Measurements from ENCODE around the gene GRIN3A. TPM values are rescaled to one million over a fixed set of nuclear protein-coding genes. Genes with fewer than 3 reads are reported as not detected.

Gene GRIN3A
- total RNA-seq, 1 donor from 2014 or later = 0.35 TPM

DNA sequence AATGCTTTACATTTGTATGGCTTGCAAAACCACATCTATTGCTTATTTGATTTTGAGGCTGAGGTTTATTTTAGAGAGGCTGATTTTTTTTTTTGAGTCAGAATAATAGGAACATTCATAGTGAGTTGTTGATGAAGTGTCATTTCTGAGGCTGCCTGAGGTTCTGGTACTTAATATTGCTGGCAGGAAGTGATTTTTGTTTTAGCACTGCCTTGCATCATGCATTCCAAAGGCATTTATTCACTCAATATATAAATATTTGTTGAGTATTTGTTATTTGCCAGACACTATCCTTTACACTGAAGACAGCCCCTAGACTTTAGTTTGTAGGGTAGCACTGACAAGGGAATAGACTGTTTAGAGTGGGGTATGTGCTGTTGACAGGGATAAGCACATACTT, 202.1 kb downstream of the GRIN3A start:
- Mint-ChIP-seq H3K4me3 (peak overlapping the region; percentile 14), H3K27ac (ENCODE audit: unreplicated experiment) (no peak overlapping the region), H3K27me3 (ENCODE audit: low read depth) (no peaks in the 10 kb centered on the region), H3K9me3 (no peaks in the 10 kb centered on the region), H3K4me1 (peaks cover 23% of the 10 kb centered on the region), H3K36me3 (ENCODE audit: low read depth) (peaks cover 6% of the 10 kb centered on the region)
- no peak for DNase-seq (ENCODE audit: low read depth, low spot score)
- TF ChIP-seq, protein P1, sequence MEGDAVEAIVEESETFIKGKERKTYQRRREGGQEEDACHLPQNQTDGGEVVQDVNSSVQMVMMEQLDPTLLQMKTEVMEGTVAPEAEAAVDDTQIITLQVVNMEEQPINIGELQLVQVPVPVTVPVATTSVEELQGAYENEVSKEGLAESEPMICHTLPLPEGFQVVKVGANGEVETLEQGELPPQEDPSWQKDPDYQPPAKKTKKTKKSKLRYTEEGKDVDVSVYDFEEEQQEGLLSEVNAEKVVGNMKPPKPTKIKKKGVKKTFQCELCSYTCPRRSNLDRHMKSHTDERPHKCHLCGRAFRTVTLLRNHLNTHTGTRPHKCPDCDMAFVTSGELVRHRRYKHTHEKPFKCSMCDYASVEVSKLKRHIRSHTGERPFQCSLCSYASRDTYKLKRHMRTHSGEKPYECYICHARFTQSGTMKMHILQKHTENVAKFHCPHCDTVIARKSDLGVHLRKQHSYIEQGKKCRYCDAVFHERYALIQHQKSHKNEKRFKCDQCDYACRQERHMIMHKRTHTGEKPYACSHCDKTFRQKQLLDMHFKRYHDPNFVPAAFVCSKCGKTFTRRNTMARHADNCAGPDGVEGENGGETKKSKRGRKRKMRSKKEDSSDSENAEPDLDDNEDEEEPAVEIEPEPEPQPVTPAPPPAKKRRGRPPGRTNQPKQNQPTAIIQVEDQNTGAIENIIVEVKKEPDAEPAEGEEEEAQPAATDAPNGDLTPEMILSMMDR (conservative IDR thresholded peaks at IDR 0.05) = no peak

DNA sequence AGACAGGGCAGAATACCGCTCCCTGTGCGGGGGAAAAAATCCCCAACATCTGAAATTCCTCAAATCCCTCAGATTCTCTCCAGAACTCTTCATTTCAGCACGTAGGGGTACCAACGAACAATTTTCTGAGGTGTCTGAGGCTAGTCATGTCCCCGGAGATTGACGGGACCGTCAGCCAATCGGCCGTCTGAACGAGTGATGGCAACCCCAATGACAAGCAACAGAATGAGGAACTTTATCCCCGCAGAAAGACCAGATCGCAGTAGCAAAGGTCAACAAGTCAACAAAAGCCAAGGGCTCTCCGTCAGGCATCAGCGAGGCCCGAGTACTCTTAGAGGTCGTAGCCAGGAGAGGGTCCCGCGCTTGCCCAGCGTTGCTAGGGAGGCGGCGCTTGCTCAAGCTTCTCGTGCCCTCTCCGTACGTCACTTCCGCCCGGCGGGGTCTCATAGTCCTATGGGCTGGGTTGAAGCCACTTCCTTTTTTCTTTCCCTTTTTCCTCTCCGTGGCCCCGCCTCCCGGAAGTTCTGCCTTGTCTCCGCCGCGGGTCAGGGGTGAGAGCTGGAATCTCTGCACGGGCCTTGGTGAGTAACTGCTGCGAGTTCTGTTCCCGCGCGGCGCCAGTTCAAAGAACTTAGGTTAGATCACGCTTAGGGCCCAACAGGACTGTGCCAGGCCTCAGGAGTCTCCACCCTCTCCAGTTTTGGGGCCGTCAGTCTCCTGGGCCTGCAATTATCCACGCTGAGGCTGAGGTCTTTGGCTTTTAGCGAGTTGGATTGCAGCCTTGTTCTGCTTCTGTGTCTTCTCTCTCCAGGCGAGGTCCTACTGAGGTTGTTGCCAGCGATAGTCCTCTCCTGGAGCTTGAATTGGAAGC, 204.9 kb downstream of the GRIN3A start, which contains the start of gene RNF20:
TSS of gene RNF20 (plus strand) at position 520 of the 871 bp plus-strand sequence. CDS start 1,571 bp downstream, outside the sequence.
- Mint-ChIP-seq H3K4me1 (peaks cover 23% of the 10 kb centered on the region), H3K9me3 (no peaks in the 10 kb centered on the region), H3K4me3 (peak within 1 kb of the TSS; percentile 93), H3K27me3 (ENCODE audit: low read depth) (no peaks in the 10 kb centered on the region), H3K27ac (ENCODE audit: unreplicated experiment) (peak within 1 kb of the TSS; percentile 99), H3K36me3 (ENCODE audit: low read depth) (peaks cover 4% of the 10 kb centered on the region)
- DNase-seq (ENCODE audit: low read depth, low spot score) = peak; percentile 97
- TF ChIP-seq, protein P1 (conservative IDR thresholded peaks at IDR 0.05) = no peak

GRCh38 chr9:101530076-101530711, 208.3 kb downstream of the GRIN3A start:
- peaks cover 16% of the 10 kb centered on the region for H3K4me1 Mint-ChIP-seq
- TF ChIP-seq, protein P1 (conservative IDR thresholded peaks at IDR 0.05) = peak; percentile 88
- DNase-seq (ENCODE audit: low read depth, low spot score) = peak; percentile 68
- H3K4me3 Mint-ChIP-seq = peak overlapping the region; percentile 52
- H3K9me3 Mint-ChIP-seq = no peaks in the 10 kb centered on the region
- no peak overlapping the region for H3K27ac Mint-ChIP-seq (ENCODE audit: unreplicated experiment)
- no peaks in the 10 kb centered on the region for H3K27me3 Mint-ChIP-seq (ENCODE audit: low read depth)
- H3K36me3 Mint-ChIP-seq (ENCODE audit: low read depth) = no peaks in the 10 kb centered on the region

- Mint-ChIP-seq H3K27ac (ENCODE audit: unreplicated experiment) (no peak overlapping the region), H3K4me1 (peaks cover 3% of the 10 kb centered on the region), H3K9me3 (no peaks in the 10 kb centered on the region), H3K36me3 (ENCODE audit: low read depth) (no peaks in the 10 kb centered on the region), H3K27me3 (ENCODE audit: low read depth) (peaks cover 2% of the 10 kb centered on the region), H3K4me3 (no peak overlapping the region)
- no peak for DNase-seq (ENCODE audit: low read depth, low spot score)
- TF ChIP-seq, protein P1 (conservative IDR thresholded peaks at IDR 0.05) = no peak
These were observed 210.4 kb downstream of the GRIN3A start for GRCh38 chr9:101528015-101528414.

DNA sequence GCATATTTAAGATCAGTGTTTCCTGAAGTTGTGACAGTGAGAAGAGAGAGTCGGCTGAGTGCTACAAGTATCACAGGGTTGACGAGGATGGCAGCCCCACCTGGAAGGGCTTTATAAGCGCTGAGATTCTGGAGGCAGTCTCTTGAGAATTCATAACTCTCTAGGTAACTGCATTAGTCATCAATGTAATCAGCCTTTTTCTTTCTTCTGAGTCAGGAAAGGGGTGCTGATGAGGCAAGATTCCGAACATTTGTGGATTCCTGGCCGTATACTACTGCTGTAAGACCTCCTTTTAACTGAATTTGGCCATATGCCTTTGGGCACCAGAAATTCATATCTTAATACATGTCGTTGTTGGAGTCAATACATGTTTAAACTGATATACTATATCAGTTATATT, 211.4 kb downstream of the GRIN3A start:
- no peak overlapping the region for H3K27ac Mint-ChIP-seq (ENCODE audit: unreplicated experiment)
- peaks cover 7% of the 10 kb centered on the region for H3K27me3 Mint-ChIP-seq (ENCODE audit: low read depth)
- TF ChIP-seq, protein P1 (conservative IDR thresholded peaks at IDR 0.05) = no peak
- H3K4me3 Mint-ChIP-seq = no peak overlapping the region
- no peaks in the 10 kb centered on the region for H3K36me3 Mint-ChIP-seq (ENCODE audit: low read depth)
- H3K4me1 Mint-ChIP-seq = no peaks in the 10 kb centered on the region
- H3K9me3 Mint-ChIP-seq = no peaks in the 10 kb centered on the region
- DNase-seq (ENCODE audit: low read depth, low spot score) = no peak

All from neural crest cell (in vitro differentiated cells).